Spleen (tissue), 11 donors: ENCODE data around the gene MYO6. TPM values are rescaled to one million over a fixed set of nuclear protein-coding genes. Genes with fewer than 3 reads are reported as not detected.

Source experiments
- DNase-seq: peaks from one replicate; pipeline ENCODE4 v3.0.0-alpha.2; 2020
- H3K27ac ChIP-seq, 8 donors: fragments of 200-600 bp; sonication (generic) in 7 of 8; 1 replicate in 4 of 8; 2 replicates in 4 of 8; pipeline versions ENCODE4 v1.5.0 to v1.8.0; 2016 to 2021; ENCODE audit warnings: inconsistent platforms in 4 of 8, mild to moderate bottlenecking in 4 of 8, moderate library complexity in 1 of 8
- H3K27me3 ChIP-seq, 7 donors: fragments of 200-600 bp; sonication (generic) in 6 of 7; replicated peaks in 1 of 7; 1 replicate in 4 of 7; 2 replicates in 3 of 7; pipeline versions ENCODE4 v1.5.0 to v1.8.0; 2016 to 2021; ENCODE audit warnings: inconsistent platforms in 3 of 7, mild to moderate bottlenecking in 1 of 7
- H3K36me3 ChIP-seq, 6 donors: fragments of 200-600 bp; sonication (generic) in 5 of 6; 1 replicate in 4 of 6; 2 replicates in 2 of 6; pipeline versions ENCODE4 v1.5.0 to v1.8.0; 2016 to 2021; ENCODE audit warnings: inconsistent platforms in 2 of 6
- H3K4me1 ChIP-seq, 6 donors: fragments of 200-600 bp; sonication (generic) in 5 of 6; 1 replicate in 3 of 6; 2 replicates in 3 of 6; pipeline versions ENCODE4 v1.5.0 to v1.8.0; 2016 to 2021; ENCODE audit warnings: inconsistent platforms in 3 of 6
- H3K4me3 ChIP-seq, 8 donors: fragments of 200-600 bp; sonication (generic) in 7 of 8; 1 replicate in 4 of 8; 2 replicates in 4 of 8; pipeline versions ENCODE4 v1.5.0 to v1.8.0; 2016 to 2021; ENCODE audit warnings: inconsistent platforms in 4 of 8, mild to moderate bottlenecking in 4 of 8, moderate library complexity in 2 of 8
- H3K9me3 ChIP-seq, 8 donors: fragments of 200-600 bp; sonication (generic) in 7 of 8; 1 replicate in 4 of 8; 2 replicates in 4 of 8; pipeline versions ENCODE4 v1.5.0 to v1.8.0; 2016 to 2021; ENCODE audit warnings: inconsistent platforms in 4 of 8
- POLR2A ChIP-seq, 3 donors: fragments of 450-650 bp; IDR thresholded peaks; one replicate each; pipeline ENCODE4 v1.5.1; 2017; ENCODE audit warnings: antibody characterized with exemption in 3 of 3, mild to moderate bottlenecking in 1 of 3
- POLR2AphosphoS5 ChIP-seq, 3 donors: sonication (generic); formaldehyde crosslinking; IDR thresholded peaks; one replicate each; pipeline ENCODE4 v1.5.1; 2017; ENCODE audit warnings: antibody characterized with exemption in 3 of 3
- WGBS, 5 donors: extraction: QIAGEN DNeasy Blood & Tissue Kit in 3 of 5; methylation state at CpG; one replicate each; pipeline versions ENCODE4 v1.1.5 to v1.1.7; 2013 to 2018; 5-methylcytosine and 5-hydroxymethylcytosine counted together
- intact Hi-C: fragments of 100-400 bp; cut with DNase I; formaldehyde crosslinking; loops from one replicate; pipeline ENCODE4 v1.15.0; 2023; ENCODE audit warnings: low total_unique reads
- polyA plus RNA-seq, 3 donors: library from polyadenylated mRNA; stranded (reverse); fragments of 200-250 nt; gene quantifications; one replicate each; pipeline ENCODE4 v1.2.1, GENCODE V29; 2013
- total RNA-seq, 7 donors: library from RNA; depleted of rRNA in 3 of 7; stranded (reverse); fragments of >200 nt in 3 of 7; fragmentation: NEBNext Ultra II Directional in 4 of 7; extraction: Animal tissue kit (Norgen Biotek cat#: 25700) in 4 of 7; gene quantifications; one replicate each; pipeline versions ENCODE4 v1.1.0 to v1.2.1, GENCODE V29; 2016 to 2021
- TF ChIP-seq, protein P1 (sequence below), 11 experiments: fragments of 200-600 bp in 7 of 11; fragments of 450-650 bp in 4 of 11; sonication (generic) in 4 of 11; IDR thresholded peaks in 8 of 11; conservative IDR thresholded peaks in 3 of 11; 1 replicate in 7 of 11; 2 replicates in 4 of 11; pipeline versions ENCODE4 v1.4.0 to v1.8.0; 2016 to 2021; ENCODE audit warnings: antibody characterized with exemption in 11 of 11, inconsistent platforms in 4 of 11, mild to moderate bottlenecking in 1 of 11
- donor health status: healthy with polysubstance abuse.
- donor health status: DM: no; HTN: no; CAD: no; lungs with moderate emphysema.
- donor health status: DM: no; HTN: no; CAD: no.
- donor health status: Bipolar disorder and iron deficiency.
- donor health status: healthy.
- donor health status: DM: no; HTN: no; CAD: no.
- donor health status: DM: yes; HTN: yes; CAD: no.

Gene MYO6
- total and polyA plus RNA-seq, 10 donors: 4.2 to 29.1 (median 18.2) TPM

DNA sequence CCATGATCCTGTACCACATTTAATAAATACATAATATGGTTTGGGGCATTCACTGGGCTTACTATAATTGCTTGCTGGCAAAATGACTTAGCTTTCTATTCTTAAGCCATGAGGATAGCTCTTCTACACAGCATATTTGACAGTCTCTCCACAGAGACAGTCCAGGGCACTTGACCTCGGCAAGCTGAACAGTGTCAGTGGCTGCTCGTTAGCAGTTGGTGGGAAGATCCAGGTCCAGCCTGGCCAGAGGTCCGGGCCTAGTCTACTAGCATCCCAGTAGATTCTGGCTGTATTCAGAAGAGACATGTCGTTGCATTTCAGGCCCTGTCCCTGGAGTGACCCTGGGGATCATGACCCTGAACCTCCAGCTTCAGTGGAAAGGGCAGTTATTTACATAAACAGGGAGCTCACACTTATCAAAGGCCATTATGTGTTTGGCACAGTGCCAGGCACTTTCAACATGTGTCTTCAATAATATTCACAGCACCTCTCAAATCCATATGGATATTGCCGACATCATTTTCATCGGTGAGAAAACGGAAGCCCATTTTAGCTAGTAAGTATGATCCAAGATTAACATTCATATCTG is 184.4 kb downstream of the MYO6 start:
- Histone ChIP-seq H3K27ac (no peak overlapping the region), H3K4me3 (no peak overlapping the region), H3K4me1 (peaks cover 0 to 13% (median 9%) of the 10 kb centered on the region in 6 donors), H3K36me3 (no peaks in the 10 kb centered on the region), H3K27me3 (peaks cover 0 to 27% (median 6%) of the 10 kb centered on the region in 7 donors), H3K9me3 (no peaks in the 10 kb centered on the region)
- no peak for TF ChIP-seq POLR2A (IDR thresholded peaks at IDR 0.05)
- TF ChIP-seq, protein P1, sequence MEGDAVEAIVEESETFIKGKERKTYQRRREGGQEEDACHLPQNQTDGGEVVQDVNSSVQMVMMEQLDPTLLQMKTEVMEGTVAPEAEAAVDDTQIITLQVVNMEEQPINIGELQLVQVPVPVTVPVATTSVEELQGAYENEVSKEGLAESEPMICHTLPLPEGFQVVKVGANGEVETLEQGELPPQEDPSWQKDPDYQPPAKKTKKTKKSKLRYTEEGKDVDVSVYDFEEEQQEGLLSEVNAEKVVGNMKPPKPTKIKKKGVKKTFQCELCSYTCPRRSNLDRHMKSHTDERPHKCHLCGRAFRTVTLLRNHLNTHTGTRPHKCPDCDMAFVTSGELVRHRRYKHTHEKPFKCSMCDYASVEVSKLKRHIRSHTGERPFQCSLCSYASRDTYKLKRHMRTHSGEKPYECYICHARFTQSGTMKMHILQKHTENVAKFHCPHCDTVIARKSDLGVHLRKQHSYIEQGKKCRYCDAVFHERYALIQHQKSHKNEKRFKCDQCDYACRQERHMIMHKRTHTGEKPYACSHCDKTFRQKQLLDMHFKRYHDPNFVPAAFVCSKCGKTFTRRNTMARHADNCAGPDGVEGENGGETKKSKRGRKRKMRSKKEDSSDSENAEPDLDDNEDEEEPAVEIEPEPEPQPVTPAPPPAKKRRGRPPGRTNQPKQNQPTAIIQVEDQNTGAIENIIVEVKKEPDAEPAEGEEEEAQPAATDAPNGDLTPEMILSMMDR (IDR thresholded peaks at IDR 0.05 in 8 of 11, conservative IDR thresholded peaks at IDR 0.05 in 3 of 11): no peak
- no peak for TF ChIP-seq POLR2AphosphoS5 (IDR thresholded peaks at IDR 0.05)
- no peak for DNase-seq
- 66 to 82% (median 76%) methylated on average over 4 to 7 of the region's 7 CpGs for WGBS, 5 donors
- intact Hi-C loops: no loop called here

DNA sequence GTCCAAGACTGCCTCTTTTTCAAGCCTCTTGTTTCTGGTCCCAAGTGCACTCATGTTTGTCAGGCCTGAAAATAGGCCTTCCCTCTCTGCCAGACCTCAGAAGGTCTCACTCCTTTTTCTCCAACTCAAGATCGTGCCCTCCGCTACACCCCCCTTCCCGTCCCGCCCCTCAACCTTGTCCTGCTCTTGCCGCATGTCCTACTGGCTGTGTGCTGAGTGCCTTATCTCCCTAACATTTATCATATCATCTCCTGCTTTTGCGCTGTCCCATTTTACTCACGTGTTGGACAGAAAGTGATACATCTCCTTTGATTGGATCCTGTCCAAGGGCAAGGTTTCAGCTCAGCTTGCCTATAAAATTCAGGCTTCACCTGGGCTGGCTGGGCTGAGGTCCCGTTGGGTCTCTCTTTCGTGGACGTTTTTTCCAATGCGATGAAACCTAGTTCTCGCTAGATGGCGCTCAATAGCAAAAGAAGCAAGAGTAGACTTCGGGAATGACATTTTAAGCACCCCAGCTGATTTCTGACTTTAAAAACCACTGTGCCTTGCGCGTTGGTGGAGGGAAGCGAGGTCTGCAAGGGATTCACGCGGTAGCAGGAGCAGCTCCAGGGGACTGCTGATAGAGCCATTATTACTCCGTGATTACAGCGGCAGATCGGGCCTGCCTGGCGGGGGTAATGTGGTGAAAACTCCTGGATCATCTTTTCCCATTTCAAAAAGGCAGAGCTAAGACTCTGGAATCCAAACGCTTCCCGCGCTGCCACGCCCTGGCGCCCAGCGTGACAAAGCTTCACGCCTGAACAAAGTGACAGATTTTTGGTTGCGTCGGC is 185.8 kb downstream of the MYO6 start:
- TF ChIP-seq, protein P1 (IDR thresholded peaks at IDR 0.05 in 8 of 11, conservative IDR thresholded peaks at IDR 0.05 in 3 of 11): peak in 9 of 11 experiments; percentile 17 to 73 (median 54)
- TF ChIP-seq POLR2AphosphoS5 (IDR thresholded peaks at IDR 0.05) (no peak), POLR2A (IDR thresholded peaks at IDR 0.05) (no peak)
- no peak overlapping the region for H3K27ac ChIP-seq
- DNase-seq: no peak
- peaks cover 0 to 13% (median 9%) of the 10 kb centered on the region in 6 donors for H3K4me1 ChIP-seq
- peak overlapping the region in 6 of 8 donors; percentile 5 to 61 (median 20) for H3K4me3 ChIP-seq
- no peaks in the 10 kb centered on the region for H3K9me3 ChIP-seq
- 5 to 7% (median 5%) methylated on average over 32 of the region's 32 CpGs for WGBS, 5 donors
- intact Hi-C loops: loop anchor here (5.0 kb wide), 1 partner anchor 1522 kb away; no protein-coding TSS in a partner anchor
- H3K27me3 ChIP-seq: peaks cover 0 to 27% (median 6%) of the 10 kb centered on the region in 7 donors
- H3K36me3 ChIP-seq: no peaks in the 10 kb centered on the region

DNA sequence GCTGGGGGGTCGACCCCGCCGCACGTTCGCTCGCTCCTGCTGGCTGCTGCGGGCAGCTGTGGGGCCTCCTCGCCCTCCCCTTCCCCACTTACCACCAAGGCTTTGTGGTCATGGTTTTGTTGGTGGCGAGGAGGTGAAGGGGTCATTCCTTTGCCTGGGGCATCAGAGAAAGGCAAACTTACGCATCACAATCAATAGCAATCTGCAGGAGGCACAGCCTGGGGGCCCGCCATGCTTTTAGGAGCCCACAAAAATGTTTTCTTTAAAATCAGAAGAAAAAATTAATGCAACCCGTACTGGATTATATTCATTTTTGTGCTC is 186.4 kb downstream of the MYO6 start:
- DNase-seq: no peak
- no peaks in the 10 kb centered on the region for H3K36me3 ChIP-seq
- intact Hi-C loops: loop anchor here (5.0 kb wide), 1 partner anchor 1522 kb away; no protein-coding TSS in a partner anchor
- H3K27me3 ChIP-seq: peaks cover 0 to 27% (median 6%) of the 10 kb centered on the region in 7 donors
- 27 to 35% (median 29%) methylated on average over 12 of the region's 12 CpGs for WGBS, 5 donors
- no peaks in the 10 kb centered on the region for H3K9me3 ChIP-seq
- peak overlapping the region in 6 of 8 donors; percentile 5 to 61 (median 20) for H3K4me3 ChIP-seq
- H3K4me1 ChIP-seq: peaks cover 0 to 13% (median 9%) of the 10 kb centered on the region in 6 donors
- TF ChIP-seq, protein P1 (IDR thresholded peaks at IDR 0.05 in 8 of 11, conservative IDR thresholded peaks at IDR 0.05 in 3 of 11): no peak
- TF ChIP-seq POLR2A (IDR thresholded peaks at IDR 0.05) (no peak), POLR2AphosphoS5 (IDR thresholded peaks at IDR 0.05) (no peak)
- H3K27ac ChIP-seq: no peak overlapping the region

DNA sequence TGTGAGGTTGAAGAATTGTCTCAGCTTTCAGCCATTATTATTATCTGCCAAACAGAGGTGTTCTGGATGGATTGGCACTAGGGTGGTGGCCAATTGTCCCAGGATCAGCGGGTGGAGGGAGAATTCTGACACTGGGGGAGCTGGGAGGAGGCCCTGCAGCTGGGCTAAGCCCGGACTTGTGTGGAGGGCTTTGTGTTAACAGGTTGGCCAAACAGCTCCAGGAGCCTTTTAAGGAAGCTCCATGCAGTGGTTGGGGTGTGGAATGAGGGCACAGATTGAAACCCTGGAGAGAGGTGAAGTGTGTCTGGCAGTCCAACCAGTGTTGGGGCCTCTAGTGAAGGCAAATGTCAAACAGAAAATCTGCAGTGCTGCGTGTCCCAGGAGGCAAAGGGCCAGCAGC is 187.6 kb downstream of the MYO6 start:
- intact Hi-C loops: loop anchor here (5.0 kb wide), 1 partner anchor 1521 kb away; no protein-coding TSS in a partner anchor
- TF ChIP-seq, protein P1 (IDR thresholded peaks at IDR 0.05 in 8 of 11, conservative IDR thresholded peaks at IDR 0.05 in 3 of 11): no peak
- TF ChIP-seq POLR2A (IDR thresholded peaks at IDR 0.05): no peak
- no peak for TF ChIP-seq POLR2AphosphoS5 (IDR thresholded peaks at IDR 0.05)
- 68 to 91% (median 89%) methylated on average over 3 of the region's 3 CpGs for WGBS, 5 donors
- H3K36me3 ChIP-seq: no peaks in the 10 kb centered on the region
- H3K9me3 ChIP-seq: no peaks in the 10 kb centered on the region
- H3K27ac ChIP-seq: no peak overlapping the region
- H3K27me3 ChIP-seq: peaks cover 0 to 27% (median 6%) of the 10 kb centered on the region in 7 donors
- no peak overlapping the region for H3K4me3 ChIP-seq
- peaks cover 0 to 13% (median 9%) of the 10 kb centered on the region in 6 donors for H3K4me1 ChIP-seq
- no peak for DNase-seq
